Tibial nerve (tissue), 4 donors: Measurements from ENCODE around the gene RXRB.

ENCODE experiments used
- CTCF ChIP-seq, 5 experiments: fragments of 200-600 bp in 3 of 5; fragments of 450-650 bp in 2 of 5; sonication (generic) in 3 of 5; IDR thresholded peaks; one replicate each; pipeline ENCODE4 v1.5.1; 2016 to 2019; ENCODE audit warnings: antibody characterized with exemption in 5 of 5, mild to moderate bottlenecking in 3 of 5, moderate library complexity in 2 of 5
- EP300 ChIP-seq, 2 donors: sonication (generic); formaldehyde crosslinking; IDR thresholded peaks; one replicate each; pipeline ENCODE4 v1.6.1; 2017; ENCODE audit warnings: antibody characterized with exemption in 2 of 2, mild to moderate bottlenecking in 1 of 2
- POLR2A ChIP-seq, 2 donors: fragments of 450-650 bp; IDR thresholded peaks; one replicate each; pipeline ENCODE4 v1.6.1; 2017; ENCODE audit warnings: antibody characterized with exemption in 2 of 2, mild to moderate bottlenecking in 2 of 2, moderate library complexity in 2 of 2

- TF ChIP-seq CTCF (IDR thresholded peaks at IDR 0.05) (no peak), POLR2A (IDR thresholded peaks at IDR 0.05) (no peak), EP300 (IDR thresholded peaks at IDR 0.05) (no peak)
These were observed 4.9 kb upstream of the RXRB start for GRCh38 chr6:33205191-33206026.
